ENCODE data around the gene KCNJ6. TPM values are rescaled to one million over a fixed set of nuclear protein-coding genes. Genes with fewer than 3 reads are reported as not detected.

Gene KCNJ6
- total and polyA plus RNA-seq, 2 experiments from 2014 or later = 0.07 to 0.46 TPM

DNA sequence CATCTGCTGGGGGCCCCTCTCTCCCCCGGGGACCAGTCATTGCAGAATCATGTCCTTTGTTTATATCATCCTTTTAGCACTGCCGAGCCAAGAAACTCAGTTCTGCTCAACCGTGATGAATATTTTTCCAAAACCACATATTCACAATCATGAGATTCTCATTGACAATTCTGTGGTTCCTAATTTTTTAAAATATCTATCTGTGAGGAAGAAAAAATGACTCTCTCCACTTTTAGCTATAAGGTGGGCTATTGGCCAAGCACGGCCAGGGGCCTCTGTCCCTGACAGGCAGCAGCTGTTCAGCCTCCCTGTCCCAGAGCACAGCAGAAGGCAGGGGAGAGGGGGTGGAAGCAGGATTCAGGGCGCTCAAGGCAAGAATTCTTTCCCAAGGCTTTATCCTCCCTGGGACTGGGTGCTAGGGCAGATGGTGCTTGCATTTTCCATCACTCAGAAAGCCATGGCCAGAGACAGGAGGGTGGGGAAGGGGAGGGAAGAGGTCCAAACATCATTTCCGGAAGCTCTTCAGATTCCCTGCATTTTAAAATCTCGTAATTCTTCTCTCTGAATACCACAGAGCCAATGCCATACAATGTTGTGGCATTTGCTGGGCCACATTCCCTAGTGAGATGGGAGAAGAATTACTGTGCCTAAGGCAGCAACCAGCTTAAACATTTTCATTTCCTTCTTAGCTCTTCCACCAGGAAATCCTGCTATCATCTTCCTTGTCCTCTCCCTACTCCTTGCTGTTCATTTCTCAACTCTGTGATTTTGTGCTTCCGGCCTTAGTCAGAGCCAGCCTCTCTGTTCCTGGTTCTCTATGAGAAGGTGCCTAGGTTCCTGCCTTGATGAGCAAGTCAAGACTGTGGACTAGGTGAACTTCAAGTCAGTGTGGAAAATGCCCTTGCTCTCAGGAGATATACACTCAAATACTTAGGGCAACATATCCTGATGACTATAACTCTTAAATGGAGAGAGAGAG, 60.3 kb downstream of the KCNJ6 start:
- Histone ChIP-seq H3K9me3 (ENCODE audit: low read depth) (no peaks in the 10 kb centered on the region), H2AFZ (no peak overlapping the region), H4K20me1 (ENCODE audit: insufficient read depth, poor library complexity, severe bottlenecking) (no peaks in the 10 kb centered on the region), H3K79me2 (no peaks in the 10 kb centered on the region), H3K4me2 (peak overlapping the region; percentile 49), H3K36me3 (replicated peaks; ENCODE audit: insufficient read depth, low read depth) (no peaks in the 10 kb centered on the region), H3K27ac (peak overlapping the region; percentile 46), H3K4me3 (no peak overlapping the region), H3K9me2 (replicated peaks; ENCODE audit: insufficient read depth) (no peaks in the 10 kb centered on the region), H3K4me1 (ENCODE audit: insufficient read depth) (no peaks in the 10 kb centered on the region), H3K27me3 (no peaks in the 10 kb centered on the region)
- TF ChIP-seq EZH2phosphoT487 (IDR thresholded peaks at IDR 0.05; ENCODE audit: low read depth, severe bottlenecking, unreplicated experiment) (no peak), EZH2 (IDR thresholded peaks at IDR 0.05; ENCODE audit: borderline replicate concordance) (no peak)
- TF ChIP-seq, protein P1, sequence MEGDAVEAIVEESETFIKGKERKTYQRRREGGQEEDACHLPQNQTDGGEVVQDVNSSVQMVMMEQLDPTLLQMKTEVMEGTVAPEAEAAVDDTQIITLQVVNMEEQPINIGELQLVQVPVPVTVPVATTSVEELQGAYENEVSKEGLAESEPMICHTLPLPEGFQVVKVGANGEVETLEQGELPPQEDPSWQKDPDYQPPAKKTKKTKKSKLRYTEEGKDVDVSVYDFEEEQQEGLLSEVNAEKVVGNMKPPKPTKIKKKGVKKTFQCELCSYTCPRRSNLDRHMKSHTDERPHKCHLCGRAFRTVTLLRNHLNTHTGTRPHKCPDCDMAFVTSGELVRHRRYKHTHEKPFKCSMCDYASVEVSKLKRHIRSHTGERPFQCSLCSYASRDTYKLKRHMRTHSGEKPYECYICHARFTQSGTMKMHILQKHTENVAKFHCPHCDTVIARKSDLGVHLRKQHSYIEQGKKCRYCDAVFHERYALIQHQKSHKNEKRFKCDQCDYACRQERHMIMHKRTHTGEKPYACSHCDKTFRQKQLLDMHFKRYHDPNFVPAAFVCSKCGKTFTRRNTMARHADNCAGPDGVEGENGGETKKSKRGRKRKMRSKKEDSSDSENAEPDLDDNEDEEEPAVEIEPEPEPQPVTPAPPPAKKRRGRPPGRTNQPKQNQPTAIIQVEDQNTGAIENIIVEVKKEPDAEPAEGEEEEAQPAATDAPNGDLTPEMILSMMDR (IDR thresholded peaks at IDR 0.05; ENCODE audit: poor library complexity) = no peak
- no peak for DNase-seq (ENCODE audit: low spot score)
- WGBS (ENCODE audit: low lambda C conversion rate, missing lambda C conversion rate) = 69% methylated on average over 8 of the region's 8 CpGs

- no peaks in the 10 kb centered on the region for H3K9me3 ChIP-seq (ENCODE audit: low read depth)
- no peak overlapping the region for H3K4me3 ChIP-seq
- 93% methylated on average over 2 of the region's 2 CpGs for WGBS (ENCODE audit: low lambda C conversion rate, missing lambda C conversion rate)
- H2AFZ ChIP-seq = no peak overlapping the region
- no peaks in the 10 kb centered on the region for H4K20me1 ChIP-seq (ENCODE audit: insufficient read depth, poor library complexity, severe bottlenecking)
- H3K4me1 ChIP-seq (ENCODE audit: insufficient read depth) = no peaks in the 10 kb centered on the region
- H3K9me2 ChIP-seq (replicated peaks; ENCODE audit: insufficient read depth) = no peaks in the 10 kb centered on the region
- TF ChIP-seq EZH2phosphoT487 (IDR thresholded peaks at IDR 0.05; ENCODE audit: low read depth, severe bottlenecking, unreplicated experiment) (no peak), EZH2 (IDR thresholded peaks at IDR 0.05; ENCODE audit: borderline replicate concordance) (no peak)
- TF ChIP-seq, protein P1 (IDR thresholded peaks at IDR 0.05; ENCODE audit: poor library complexity) = no peak
- peak overlapping the region; percentile 49 for H3K4me2 ChIP-seq
- no peak for DNase-seq (ENCODE audit: low spot score)
- no peaks in the 10 kb centered on the region for H3K27me3 ChIP-seq
- H3K36me3 ChIP-seq (replicated peaks; ENCODE audit: insufficient read depth, low read depth) = no peaks in the 10 kb centered on the region
- no peak overlapping the region for H3K27ac ChIP-seq
- no peaks in the 10 kb centered on the region for H3K79me2 ChIP-seq
Measured at GRCh38 chr21:37855271-37855646, 61.0 kb downstream of the KCNJ6 start.

- H4K20me1 ChIP-seq (ENCODE audit: insufficient read depth, poor library complexity, severe bottlenecking) = no peaks in the 10 kb centered on the region
- H2AFZ ChIP-seq = no peak overlapping the region
- WGBS (ENCODE audit: low lambda C conversion rate, missing lambda C conversion rate) = 69% methylated on average over 4 of the region's 4 CpGs
- no peaks in the 10 kb centered on the region for H3K9me3 ChIP-seq (ENCODE audit: low read depth)
- DNase-seq (ENCODE audit: low spot score) = no peak
- no peaks in the 10 kb centered on the region for H3K36me3 ChIP-seq (replicated peaks; ENCODE audit: insufficient read depth, low read depth)
- no peak overlapping the region for H3K27ac ChIP-seq
- no peaks in the 10 kb centered on the region for H3K79me2 ChIP-seq
- no peak overlapping the region for H3K4me3 ChIP-seq
- H3K4me2 ChIP-seq = no peak overlapping the region
- H3K4me1 ChIP-seq (ENCODE audit: insufficient read depth) = peaks cover 3% of the 10 kb centered on the region
- no peaks in the 10 kb centered on the region for H3K27me3 ChIP-seq
- TF ChIP-seq, protein P1 (IDR thresholded peaks at IDR 0.05; ENCODE audit: poor library complexity) = no peak
- TF ChIP-seq EZH2phosphoT487 (IDR thresholded peaks at IDR 0.05; ENCODE audit: low read depth, severe bottlenecking, unreplicated experiment) (no peak), EZH2 (IDR thresholded peaks at IDR 0.05; ENCODE audit: borderline replicate concordance) (no peak)
- H3K9me2 ChIP-seq (replicated peaks; ENCODE audit: insufficient read depth) = no peaks in the 10 kb centered on the region
Measured at GRCh38 chr21:37849506-37850102, 66.7 kb downstream of the KCNJ6 start.

Data from hepatocyte (in vitro differentiated cells).